NCI-H748 treated with DMSO at 0.1 percent for 48 hours (cell line): ENCODE results near the gene FES.

ENCODE experiments used
- DNase-seq: peaks from one replicate; lab custom pipeline; 2025; lab: John Stamatoyannopoulos, UW

FES gene

DNA sequence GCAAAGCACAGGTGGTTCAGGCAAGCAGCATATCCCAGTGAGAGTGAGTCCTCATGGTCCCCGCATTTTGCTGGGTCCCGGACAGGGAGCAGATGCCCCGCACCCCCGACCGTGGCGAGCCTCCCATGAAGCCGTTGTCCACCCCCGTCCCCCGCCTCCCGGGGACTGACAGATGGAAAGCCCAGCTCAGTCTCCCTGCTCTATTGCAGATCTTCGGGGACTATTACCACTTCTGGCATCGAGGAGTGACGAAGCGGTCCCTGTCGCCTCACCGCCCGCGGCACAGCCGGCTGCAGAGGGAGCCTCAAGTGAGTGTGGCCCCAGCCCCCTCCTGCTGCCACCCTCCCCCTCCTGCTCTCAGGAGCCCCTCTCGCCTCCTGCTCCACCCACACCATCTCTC is 8.3 kb upstream of the FES start:
- no peak for DNase-seq

- no peak for DNase-seq
These were observed 7.7 kb upstream of the FES start for GRCh38 chr15:90876512-90877170.

DNA sequence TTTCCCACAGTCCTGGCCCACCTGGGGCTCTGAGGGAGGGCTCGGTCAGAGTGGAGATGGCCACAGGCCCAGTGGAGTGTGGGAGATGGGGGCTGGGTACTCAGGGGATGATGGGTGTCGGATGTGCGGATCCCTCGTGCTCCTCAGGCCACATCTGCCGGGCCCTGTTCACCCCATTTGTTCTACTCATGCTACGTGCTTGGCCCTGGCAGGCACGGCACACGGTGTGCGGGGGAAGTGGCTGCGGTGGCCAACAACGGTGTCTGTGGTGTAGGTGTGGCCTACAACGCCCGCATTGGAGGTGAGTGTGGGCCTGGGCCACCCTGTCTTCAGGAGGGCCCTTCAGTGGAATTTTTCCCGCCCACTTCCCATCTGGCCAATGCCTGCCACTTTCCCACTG is 7.0 kb upstream of the FES start:
- DNase-seq: no peak

DNA sequence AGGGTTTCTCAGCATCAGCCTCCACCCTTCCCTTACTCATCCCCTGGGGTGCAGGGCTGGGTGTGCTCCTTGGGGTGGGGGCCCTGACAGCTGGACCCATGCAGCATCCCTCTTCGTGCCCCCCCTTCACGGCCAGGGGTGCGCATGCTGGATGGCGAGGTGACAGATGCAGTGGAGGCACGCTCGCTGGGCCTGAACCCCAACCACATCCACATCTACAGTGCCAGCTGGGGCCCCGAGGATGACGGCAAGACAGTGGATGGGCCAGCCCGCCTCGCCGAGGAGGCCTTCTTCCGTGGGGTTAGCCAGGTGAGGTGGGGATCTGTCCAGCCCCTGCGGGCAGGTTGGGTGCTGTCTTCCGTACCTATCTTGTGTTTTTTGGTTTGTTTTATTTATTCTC is 6.3 kb upstream of the FES start:
- DNase-seq: no peak

GRCh38 chr15:90878660-90879059 is 5.6 kb upstream of the FES start:
- no peak for DNase-seq

DNA sequence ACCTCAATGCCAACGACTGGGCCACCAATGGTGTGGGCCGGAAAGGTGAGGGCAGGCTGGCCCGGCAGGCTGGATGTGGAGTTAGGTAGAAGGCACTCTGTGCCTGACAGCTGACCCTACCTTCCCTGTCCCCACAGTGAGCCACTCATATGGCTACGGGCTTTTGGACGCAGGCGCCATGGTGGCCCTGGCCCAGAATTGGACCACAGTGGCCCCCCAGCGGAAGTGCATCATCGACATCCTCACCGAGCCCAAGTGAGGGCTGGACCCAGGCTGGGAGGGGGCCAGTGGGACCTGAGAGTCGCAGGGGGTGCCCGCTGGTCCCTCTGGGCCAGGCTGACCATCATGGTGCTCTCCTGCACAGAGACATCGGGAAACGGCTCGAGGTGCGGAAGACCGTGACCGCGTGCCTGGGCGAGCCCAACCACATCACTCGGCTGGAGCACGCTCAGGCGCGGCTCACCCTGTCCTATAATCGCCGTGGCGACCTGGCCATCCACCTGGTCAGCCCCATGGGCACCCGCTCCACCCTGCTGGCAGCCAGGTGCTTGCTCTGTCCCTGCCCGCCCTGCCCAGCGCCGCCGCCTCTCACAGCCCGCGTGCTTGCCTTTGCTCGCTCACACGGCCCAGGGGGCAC is 4.5 kb upstream of the FES start:
- no peak for DNase-seq

DNA sequence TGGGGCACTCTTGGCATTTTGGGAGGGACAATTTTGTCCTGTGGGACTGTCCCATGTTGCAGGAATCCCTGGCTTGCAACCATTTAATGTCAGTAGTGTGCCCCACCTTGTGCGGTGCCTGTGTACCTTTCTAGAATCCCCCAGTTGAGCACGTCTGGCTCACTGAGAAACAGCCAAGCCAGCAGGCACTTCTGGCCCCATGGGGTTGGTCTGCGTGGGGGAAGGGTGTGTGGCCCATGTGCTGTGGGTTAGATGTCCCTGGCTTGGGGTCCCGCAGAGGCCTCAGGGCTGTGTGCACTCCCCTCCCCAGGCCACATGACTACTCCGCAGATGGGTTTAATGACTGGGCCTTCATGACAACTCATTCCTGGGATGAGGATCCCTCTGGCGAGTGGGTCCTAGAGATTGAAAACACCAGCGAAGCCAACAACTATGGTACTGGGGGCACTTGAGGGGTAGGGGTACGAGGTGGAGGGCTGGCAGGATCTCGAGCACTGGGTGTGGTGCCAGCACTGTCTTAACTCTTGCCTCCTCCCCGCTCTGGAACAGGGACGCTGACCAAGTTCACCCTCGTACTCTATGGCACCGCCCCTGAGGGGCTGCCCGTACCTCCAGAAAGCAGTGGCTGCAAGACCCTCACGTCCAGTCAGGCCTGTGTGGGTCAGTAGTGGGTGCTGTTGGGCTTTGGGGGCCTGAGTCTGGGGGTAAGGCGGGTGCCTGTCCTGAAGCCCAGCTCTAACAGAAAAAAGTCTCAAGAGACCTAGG is 3.7 kb upstream of the FES start:
- no peak for DNase-seq

DNA sequence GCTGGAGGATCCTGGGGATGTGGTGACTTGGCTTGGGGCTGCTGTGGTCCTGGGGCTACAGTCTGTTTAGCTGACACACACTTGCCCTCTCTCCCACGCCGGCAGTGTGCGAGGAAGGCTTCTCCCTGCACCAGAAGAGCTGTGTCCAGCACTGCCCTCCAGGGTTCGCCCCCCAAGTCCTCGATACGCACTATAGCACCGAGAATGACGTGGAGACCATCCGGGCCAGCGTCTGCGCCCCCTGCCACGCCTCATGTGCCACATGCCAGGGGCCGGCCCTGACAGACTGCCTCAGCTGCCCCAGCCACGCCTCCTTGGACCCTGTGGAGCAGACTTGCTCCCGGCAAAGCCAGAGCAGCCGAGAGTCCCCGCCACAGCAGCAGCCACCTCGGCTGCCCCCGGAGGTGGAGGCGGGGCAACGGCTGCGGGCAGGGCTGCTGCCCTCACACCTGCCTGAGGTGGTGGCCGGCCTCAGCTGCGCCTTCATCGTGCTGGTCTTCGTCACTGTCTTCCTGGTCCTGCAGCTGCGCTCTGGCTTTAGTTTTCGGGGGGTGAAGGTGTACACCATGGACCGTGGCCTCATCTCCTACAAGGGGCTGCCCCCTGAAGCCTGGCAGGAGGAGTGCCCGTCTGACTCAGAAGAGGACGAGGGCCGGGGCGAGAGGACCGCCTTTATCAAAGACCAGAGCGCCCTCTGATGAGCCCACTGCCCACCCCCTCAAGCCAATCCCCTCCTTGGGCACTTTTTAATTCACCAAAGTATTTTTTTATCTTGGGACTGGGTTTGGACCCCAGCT is 2.9 kb upstream of the FES start:
- no peak for DNase-seq

DNA sequence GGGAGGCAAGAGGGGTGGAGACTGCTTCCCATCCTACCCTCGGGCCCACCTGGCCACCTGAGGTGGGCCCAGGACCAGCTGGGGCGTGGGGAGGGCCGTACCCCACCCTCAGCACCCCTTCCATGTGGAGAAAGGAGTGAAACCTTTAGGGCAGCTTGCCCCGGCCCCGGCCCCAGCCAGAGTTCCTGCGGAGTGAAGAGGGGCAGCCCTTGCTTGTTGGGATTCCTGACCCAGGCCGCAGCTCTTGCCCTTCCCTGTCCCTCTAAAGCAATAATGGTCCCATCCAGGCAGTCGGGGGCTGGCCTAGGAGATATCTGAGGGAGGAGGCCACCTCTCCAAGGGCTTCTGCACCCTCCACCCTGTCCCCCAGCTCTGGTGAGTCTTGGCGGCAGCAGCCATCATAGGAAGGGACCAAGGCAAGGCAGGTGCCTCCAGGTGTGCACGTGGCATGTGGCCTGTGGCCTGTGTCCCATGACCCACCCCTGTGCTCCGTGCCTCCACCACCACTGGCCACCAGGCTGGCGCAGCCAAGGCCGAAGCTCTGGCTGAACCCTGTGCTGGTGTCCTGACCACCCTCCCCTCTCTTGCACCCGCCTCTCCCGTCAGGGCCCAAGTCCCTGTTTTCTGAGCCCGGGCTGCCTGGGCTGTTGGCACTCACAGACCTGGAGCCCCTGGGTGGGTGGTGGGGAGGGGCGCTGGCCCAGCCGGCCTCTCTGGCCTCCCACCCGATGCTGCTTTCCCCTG is 2.2 kb upstream of the FES start:
- DNase-seq: no peak

- no peak for DNase-seq
These were observed 1.4 kb upstream of the FES start for GRCh38 chr15:90882781-90883525.

DNA sequence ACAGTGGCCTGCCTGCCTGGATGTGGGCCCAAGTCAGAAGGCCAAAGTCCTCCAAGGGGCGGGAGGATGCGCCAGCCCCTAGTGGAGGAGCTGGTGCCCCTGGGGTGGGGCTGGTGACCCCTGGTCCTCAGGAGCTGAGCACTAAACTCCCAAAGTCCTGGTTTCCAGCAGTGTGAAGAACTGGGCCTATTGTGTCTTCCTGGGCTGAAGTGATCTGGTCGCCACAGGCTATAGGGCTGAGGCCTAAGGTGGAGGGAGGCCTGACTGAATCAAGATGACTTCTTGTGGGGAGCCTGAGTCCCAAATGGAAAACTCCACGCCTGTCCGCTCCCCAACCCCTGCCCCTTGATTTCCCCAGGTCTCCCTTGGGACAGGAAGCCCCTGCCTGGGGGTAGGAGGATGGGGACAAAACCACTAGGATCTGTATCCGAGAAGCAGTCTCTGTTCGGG is 753 bp upstream of the FES start:
- DNase-seq: no peak

GRCh38 chr15:90884719-90885431 is 571 bp downstream of the FES start:
- DNase-seq: no peak

GRCh38 chr15:90885432-90886290 is 1.4 kb downstream of the FES start:
- no peak for DNase-seq

DNA sequence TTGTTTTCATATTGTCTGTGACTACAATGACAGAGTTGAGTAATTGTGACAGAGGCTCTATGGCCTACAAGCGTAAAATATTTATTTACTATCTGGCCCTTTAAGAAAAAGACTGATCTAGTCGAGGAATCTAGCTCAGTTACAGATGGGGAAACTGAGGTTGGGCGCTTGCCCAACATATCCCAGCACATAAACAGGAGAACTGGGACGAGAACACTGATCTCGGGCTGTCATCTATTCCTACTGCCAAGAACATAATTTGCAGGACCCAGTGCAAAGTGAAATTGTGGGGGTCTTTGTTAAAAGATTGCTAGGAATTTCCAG is 1.9 kb downstream of the FES start:
- no peak for DNase-seq

GRCh38 chr15:90887037-90887481 is 2.8 kb downstream of the FES start:
- DNase-seq: no peak

DNA sequence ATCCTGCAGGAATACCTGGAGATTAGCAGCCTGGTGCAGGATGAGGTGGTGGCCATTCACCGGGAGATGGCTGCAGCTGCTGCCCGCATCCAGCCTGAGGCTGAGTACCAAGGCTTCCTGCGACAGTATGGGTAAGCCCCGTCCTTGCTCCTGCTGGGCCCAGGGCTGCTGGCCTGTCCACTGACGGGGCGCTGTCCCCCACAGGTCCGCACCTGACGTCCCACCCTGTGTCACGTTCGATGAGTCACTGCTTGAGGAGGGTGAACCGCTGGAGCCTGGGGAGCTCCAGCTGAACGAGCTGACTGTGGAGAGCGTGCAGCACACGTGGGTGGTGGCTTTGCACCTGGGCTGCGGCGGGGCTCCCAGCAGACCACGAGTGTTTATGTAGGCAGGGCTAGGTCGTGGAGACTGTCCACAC is 5.0 kb downstream of the FES start:
- no peak for DNase-seq

DNA sequence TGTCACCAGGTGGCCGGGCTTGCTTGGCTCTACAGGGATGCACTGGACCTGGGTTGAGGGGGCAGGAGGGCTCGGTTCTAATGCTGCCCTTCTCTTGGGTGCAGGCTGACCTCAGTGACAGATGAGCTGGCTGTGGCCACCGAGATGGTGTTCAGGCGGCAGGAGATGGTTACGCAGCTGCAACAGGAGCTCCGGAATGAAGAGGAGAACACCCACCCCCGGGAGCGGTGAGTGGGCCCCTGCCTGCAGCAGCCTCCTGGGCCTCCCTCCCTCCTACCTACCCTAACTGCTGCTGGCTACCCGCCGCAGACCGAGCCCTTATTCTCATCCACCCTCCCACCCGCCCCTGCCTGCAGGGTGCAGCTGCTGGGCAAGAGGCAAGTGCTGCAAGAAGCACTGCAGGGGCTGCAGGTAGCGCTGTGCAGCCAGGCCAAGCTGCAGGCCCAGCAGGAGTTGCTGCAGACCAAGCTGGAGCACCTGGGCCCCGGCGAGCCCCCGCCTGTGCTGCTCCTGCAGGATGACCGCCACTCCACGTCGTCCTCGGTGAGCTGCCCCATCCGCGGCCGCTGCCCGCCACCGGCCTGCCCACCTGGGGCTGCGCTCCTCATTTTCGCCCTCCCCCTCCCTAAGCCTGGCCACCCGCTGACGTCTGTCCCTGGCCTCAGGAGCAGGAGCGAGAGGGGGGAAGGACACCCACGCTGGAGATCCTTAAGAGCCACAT is 5.6 kb downstream of the FES start:
- no peak for DNase-seq

- DNase-seq: no peak
These were observed 6.5 kb downstream of the FES start for GRCh38 chr15:90890839-90891238.
